Activated CD4-positive, CD25-positive, alpha-beta regulatory T cell (primary cell): ENCODE results near the gene BLTP2.
"Not testable (repeated sequence)": the region's sequence is repeated elsewhere in the genome, so short reads cannot be mapped to it uniquely, and the experiment has no call there.

Experiments
- DNase-seq, 4 experiments: peaks; one replicate each; lab custom pipeline; 2025; lab: John Stamatoyannopoulos, UW

Gene BLTP2

DNA sequence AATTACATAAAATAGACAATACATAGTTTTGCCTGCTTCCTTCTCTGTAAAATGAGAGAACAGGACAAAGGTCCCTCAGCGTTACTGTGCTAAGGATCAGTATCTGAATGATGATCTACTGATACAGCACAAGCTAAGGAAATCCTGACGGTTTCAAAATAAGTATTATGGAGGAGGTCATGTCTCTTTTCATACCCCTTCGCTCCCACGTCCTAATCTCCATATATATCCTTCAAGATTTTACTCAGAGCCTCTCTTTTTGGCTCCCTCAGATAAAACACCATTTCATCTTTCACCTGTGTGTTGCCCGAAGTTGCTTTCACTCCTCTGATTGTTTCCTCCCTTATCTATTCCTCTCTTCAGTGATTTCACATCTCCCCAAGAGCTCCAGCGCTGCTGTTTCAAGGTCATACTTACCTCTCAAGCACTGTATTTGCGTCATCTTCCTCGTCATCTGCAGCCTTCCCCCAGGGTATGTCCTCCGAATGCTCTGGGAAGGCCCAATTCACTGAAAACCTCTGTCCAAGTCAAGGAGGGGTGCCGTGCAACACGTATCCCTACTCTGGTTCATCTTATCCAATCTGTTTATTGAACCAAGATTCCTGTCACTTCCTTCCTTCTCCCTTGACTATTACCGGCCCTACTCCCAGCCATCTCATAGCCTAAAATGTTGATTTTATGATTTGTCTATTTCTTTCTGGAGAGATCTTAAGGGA lies 1.2 kb upstream of the BLTP2 start:
- DNase-seq = no peak

DNA sequence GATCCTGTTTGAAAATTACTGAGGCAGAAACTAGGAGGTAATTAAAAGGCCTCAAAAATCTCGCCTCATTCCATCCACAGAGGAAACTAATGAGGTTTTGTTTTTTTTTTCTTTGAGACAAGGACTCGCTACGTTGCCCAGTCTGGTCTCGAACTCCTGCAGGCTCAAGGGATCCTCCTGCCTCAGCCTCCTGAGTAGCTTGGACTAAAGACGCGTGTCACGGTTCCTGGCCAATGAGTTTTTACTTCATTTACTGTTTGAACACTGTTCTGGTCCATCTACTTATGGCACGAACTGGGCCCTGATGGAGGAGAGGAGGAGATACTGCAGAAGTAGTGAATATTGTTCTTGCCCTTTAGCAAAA lies 600 bp upstream of the BLTP2 start:
- DNase-seq = no peak

DNA sequence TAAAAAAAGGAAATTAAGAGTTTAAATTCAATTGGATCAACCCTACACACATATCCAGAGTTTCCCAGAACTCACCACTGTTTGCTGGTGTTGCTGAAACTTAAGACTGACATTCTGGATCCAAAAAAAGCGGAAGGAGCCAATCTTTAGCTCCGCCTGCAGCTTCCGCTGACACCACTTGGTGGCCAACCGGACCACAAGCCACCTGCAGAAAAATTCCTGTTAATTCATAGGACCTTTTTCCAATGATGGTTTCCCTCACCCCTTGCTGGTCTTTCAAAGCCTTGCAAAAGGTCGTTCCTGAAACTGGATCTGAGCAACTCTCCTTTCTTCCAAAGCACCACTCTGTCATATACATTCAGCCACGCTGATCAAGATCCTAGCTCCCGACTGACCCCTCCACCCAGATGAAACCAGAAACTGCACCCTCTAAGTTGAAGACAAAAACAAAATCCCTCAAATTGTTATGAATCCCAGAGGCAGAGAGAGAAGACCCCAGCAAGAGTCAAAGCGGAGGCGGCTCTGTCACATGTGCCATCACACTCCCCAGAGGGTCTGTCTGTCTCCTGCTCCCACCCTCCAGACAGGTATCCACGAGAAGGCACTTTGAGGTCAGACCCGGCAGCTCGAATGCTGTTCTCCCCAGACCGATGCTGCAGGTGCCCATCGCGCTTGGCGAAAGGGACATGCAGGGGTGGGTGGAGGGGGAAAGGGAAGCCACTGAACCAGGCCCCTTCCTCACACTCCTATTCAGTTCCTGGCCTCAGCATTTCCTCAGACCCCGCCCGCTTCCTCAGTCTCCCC lies 773 bp downstream of the BLTP2 start:
- no peak for DNase-seq

DNA sequence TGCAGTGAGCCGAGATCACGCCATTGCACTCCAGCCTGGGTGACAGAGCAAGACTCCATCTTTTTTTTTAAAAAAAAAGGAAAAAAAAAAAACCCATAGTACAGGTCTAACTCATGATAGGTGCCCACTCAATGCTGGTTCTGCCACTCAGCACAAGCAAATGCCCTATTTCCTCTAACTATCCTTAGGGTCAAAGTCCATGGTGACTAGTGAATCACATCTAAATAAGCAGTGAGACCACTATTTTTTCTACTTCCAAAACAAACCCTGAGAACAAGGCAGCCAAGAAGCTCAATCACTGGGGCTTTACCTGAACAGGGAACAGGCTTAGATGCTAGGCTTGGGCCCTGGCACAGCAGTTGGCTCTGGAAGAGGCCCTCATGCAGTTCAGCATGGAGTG lies 3.4 kb downstream of the BLTP2 start:
- DNase-seq = no peak

DNA sequence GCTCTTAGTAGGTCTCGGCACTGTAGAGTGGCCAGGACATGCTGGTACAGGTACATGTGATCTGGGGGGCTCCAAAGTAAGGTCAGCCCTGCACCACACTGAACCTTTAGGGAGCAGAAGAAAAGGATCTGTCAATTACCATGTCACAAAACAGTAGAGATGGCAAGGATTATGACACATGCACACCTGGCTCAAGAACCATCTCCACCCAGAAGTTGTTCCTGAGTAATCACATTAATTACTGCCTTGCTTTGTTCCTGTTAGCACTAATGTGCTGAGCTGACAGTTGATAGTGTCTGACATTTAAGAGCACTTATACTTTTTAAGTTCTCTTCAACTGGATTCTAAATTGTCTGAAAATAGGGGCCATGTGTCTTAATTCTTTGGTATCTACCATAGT lies 9.5 kb downstream of the BLTP2 start:
- DNase-seq = no peak

DNA sequence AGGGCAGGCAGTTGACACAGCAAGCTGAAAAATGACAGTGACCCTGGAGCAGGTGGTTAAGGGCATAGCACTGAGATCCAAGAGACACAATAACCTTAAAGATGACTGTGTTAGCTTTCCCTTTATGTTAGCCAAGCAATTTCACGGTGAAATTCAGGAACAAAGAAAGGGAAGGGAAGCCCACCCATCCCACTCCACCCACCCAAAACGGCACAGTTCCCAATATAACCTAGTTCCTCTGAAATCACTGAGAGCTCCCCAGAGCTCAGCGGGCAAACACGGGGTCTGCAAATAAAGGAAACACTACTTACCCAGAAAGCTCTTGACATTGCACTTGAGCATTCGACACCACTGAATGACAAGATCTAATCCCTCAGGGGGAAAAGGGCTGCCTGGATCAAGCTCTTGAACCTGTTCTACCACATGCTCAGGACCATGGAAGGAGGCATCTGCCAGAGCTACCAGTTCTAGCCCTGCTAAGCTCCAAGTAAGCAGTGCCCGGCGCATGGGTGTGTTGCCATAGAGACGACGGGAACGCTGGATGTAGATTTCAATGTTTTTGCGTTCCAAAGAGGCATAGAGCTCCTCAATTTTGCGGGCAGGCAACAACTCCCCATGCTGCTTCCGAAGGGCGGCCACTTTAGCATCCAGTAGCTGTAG lies 10.6 kb downstream of the BLTP2 start:
- no peak for DNase-seq

DNA sequence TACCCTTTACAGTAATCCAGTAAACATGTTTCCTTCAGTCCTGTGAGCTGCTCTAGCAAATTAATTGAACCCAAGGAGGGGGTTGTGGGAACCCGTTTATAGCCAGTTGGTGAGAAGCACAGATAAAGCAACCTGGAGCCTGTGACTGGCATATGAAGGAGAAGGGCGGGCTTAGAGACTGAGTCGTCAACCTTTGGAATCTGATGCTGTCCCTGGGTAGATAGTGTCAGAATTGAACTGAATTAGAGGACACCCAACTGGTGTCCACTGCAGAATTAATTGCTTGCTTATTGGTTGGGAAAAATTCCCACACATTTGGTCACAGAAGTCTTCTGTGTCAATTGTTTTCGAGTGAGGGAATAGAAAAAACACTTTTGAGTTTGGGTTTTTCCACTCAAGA lies 18.1 kb downstream of the BLTP2 start:
- DNase-seq = no peak

DNA sequence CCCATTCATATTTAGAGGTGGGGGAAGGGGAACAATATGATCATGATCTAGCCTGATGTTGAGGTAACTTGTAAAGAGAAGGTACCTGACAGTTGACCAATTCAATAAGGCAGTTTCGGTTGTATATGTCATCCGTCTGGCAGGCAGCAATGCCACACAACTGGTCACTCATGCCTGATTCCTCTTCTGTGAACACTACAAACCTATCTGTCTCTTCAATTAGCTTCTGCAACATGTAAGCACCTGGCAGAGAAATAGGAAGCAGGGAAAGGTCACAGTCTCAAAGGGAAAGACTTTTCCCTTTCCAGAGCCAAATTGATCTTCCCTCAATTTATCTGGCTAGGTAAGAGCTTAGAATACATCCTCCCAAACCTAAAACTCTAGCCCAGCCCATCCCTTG lies 20.8 kb downstream of the BLTP2 start:
- no peak for DNase-seq

DNA sequence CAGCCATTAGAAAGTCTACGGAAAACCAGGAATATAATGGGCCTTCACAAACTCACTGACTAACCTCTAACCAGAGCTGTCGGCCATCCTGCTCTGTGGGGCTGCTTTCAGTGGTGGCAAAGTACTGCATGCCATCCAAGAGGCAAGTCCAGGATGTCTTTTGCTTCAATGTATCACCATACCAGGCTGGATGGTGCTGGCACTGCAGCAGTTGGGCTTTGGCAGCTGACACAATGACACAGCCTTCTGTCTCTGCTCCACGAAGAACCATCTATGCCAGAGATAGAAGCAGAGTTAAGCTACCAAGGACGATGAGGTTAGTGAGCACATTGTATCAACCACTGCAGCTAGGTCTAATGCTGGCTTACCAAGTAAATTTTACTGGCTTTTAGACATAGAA lies 21.3 kb downstream of the BLTP2 start:
- DNase-seq = no peak

DNA sequence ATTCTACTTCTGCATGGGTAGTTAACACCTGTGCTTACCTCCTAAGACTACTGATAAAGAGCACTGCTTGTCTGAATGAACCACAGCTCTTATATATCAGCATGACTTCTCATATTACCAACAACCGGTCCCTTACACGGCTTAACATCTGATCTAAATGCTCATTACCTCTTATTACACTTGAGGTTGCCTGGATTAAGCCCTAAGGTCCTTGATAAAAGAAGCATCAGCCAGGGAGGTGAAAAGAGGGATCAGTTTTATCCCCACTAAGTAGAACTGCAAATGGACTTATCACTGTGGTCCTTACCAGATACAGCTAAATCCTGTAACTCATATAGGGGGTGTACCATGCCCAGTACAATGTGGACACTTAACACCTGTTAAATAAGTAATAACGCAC lies 22.8 kb downstream of the BLTP2 start:
- no peak for DNase-seq

DNA sequence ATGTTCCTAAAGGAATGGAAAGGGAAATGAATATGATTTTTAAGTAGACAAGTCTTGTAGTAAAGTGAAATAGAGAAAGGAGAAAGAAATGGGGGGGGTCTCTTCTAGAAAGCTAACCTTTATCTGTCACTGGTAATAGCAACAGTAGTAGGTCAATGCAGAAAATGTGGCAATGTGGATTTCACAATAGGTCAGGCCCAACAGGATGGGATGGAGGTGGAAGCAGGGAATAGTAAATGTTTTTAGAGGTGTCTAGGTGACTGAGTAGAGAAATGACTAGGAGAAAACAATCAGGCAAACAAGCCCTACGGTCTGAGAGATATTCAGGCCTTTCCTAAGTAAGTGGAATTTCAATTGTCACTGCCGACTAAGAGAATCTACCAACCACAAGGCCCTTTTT lies 24.9 kb downstream of the BLTP2 start:
- no peak for DNase-seq

DNA sequence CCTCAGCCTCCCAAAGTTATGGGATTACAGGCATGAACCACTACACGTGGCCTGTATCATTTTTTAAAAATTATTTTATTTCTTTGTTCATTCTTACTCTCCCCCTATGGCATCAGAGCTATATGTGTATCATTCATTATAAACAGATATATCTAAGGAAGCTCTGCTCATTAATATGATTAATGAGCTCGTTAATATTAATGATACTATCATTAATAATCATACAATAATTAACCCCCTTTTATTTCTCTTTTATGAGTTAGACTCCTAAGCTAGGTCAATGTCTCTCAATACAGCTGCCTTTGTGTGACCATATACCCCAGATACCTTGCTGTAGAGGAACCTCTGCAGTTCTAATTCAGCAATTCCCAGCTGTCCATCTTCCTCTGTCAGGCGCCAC lies 26.5 kb downstream of the BLTP2 start:
- no peak for DNase-seq

DNA sequence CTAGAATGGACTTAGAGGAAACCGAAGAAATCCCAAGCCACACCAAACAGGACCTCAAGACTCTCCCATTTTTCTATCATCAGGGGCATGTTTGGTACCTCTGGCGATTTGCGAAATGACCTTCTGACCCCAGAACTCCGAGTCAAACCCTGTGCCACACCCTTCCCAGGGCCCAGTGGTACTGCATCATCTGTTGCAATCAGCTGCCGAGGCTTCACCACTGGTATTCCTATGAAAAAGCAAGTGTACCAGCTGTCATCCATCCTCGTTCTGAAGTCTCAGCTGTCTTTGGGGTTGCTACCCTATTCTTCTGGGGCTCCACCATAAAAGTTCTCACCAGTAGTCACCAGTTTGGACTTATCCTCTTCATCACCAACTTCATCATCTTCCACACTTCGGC lies 28.7 kb downstream of the BLTP2 start:
- DNase-seq = no peak

DNA sequence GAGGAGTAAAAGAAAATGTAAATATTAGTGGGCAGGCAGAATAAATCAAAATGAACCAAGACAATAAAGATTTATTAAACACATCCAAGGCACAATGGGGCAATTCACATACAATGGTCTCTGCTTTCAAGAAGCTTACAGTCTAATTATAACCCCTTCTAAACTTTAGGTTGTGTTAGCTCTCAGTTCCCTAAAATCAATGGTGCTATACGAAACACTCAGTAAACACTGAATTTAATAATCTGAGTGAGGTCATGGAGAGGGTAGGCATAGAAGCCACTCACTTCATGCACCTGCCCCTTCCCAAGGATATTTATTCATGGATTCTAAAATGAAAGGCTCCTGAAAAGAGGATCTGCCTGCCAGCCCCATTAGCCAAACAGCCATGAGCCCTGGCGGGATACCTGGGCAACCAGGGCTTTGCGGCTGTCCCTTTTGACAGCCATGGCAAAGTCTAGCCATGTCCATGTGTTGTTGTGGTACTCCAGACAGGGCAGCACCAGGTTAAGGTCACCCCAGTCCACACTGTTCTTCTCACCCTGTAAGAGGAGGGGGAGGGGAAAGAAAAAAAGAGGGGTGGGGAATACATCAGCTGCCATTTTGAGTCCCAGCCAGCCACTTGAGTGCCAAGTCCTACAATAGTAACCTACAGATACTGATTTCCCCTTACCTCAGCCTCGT lies 29.6 kb downstream of the BLTP2 start:
- DNase-seq = no peak

DNA sequence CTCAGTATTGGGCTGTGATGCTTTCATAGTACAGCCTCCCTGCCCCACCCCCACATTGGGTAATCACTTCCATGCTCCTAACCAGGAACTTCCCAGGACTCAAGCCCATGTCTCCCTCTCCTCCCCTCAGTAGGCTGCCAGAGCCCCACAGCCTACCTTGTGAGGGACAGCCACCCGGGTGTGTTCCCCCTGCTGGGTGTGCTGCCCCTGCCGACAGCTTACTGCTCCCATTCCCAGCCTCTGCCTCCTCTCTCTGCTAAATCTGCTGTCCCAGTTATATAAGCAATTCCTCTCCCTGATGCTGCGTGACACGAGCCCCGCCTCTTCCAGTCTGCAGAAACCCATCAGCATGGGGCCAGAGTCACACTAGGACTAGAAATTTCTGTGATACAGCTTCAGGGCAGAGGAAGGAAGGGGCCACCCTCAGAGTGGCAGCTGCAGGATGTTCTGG lies 31.0 kb downstream of the BLTP2 start, which contains the start of gene RSKR:
RSKR (minus strand) TSS at position 255 of the 451 bp plus-strand sequence; CDS start at position 231, 24 bp downstream.
- no peak for DNase-seq

DNA sequence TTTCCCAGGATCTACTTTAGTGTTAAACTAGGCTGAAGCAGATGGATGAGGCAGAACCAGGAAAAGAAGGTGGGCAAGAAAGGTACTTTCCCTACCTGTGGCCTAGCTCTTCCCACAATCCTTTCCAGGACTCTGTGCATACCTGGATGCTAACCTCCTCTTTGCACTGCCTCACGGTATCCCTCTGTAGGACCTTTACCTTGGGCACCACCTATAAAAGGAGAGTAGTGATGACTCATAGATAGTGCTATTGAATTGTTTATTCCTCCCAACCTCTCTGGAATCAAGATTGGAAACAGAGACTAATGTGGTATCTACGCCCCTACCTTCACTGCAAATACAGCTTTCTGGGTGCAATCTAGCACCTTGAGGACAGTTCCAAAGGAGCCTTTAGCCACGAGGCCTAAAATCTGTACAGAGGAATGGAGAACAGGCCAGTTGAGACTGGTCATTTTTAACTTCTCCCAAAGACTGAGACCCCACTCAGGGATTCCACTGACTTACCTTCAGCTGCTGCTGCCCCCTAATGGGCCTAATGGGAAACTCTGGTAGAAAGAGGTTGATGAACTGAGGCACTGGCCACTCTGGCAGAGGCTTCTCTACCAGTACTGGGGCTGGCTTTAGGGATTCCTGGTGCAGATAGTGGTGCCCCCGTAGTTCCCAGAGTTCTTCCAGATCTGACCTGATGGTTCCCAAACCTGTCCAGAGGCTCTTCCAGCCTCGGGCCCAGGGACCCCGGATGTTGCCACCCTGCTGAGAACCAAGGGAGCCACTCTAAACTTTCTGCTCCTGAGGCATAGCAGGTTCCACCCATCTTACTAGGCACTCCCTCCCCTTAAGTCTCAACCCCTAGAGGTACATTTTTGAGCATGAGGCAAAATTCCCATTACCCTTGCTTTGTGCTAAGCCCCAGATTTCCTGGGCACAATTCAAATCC lies 31.8 kb downstream of the BLTP2 start:
- peak in 3 of 4 experiments; percentile 7 to 13 (median 11) for DNase-seq

DNA sequence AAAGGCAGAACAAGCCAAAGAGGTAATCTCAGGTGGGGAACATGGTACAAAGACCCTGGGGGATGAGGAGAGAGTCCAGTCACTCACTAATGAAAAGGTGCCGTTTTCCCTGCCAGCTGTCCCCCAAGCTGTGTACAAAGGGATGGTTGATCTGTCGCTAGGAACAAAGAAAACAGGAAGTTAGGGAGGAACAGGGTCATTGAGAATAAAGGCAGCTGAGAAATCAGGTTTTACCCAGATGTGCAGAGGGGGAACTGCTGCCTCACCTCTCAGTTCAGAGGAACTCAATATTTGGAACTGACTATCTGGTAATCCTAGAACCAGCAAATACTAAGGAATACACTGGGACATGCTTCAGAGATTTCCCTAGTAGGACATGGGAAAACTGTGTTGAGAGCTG lies 32.4 kb downstream of the BLTP2 start:
- DNase-seq = no peak

DNA sequence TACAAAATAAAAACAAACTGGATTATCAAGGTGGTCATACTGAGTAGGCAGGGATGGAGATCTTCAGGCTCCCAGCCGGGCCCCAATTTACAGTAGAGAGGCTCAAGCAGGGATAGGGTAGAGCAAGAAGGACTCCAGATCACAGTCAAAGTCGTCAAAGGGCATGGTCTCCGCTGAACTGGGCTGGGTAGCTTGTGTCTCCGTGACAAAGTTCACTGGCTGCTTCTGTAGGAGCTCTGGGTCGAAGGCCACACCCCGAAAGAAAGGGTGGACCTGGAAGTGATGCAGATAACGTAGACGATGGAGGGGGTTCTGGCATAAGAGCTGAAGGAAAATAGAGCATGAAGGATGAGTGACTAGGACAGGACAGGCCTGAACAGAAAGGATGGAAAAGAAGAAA lies 34.6 kb downstream of the BLTP2 start:
- DNase-seq = no peak

DNA sequence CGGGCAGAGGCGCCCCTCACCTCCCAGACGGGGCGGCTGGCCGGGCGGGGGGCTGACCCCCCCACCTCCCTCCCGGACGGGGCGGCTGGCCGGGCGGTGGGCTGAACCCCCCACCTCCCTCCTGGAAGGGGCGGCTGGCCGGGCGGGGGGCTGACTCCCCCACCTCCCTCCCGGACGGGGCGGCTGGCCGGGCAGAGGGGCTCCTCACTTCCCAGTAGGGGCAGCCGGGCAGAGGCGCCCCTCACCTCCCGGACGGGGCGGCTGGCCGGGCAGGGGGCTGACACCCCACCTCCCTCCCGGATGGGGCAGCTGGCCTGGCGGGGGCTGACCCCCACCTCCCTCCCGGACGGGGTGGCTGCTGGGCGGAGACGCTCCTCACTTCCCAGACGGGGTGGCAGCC lies 40.9 kb downstream of the BLTP2 start:
- DNase-seq = not testable (repeated sequence)

DNA sequence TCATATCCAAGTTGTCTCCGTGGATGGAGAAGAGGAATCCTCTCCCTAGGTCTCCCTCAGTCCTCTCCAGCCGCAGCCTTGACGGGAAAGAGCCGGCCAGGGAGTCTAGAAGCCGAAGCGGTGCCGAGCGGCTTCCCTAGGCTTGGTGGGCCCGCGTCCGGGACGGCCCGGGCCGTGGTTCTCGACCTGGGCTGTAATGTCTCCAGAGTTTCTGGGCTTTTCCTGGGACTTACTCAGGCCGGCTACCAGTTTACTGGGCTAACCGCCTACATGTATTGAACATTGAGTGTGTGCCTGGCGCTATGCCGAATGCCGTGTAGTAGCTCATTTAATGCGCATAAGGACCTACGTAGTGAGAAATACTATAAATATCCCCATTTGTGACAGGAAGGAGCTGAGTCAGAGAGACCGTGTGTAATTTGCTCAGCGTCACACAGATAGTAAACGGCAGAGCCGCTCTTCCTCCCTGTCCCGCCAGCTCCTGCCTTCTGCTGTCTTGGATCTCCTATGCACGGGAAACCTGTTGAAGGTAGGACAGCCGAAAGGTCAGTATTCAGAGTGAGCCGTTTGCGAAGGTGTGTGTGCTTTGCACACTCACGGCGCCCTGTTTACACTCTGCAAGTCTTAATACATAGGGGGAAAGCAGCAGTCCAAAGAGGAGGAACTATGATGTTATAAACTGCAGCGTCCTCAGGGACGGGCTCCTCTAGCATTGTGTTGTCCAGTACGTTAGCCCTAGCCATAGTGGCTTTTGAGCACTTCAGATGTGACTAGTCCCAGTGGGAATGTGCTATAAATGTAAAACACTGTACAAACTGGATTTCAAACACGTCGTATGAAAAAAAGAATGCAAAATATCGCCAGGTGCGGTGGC lies 45.4 kb downstream of the BLTP2 start:
- peak; percentile 19 to 45 (median 22) for DNase-seq
